PC-9 (cell line): ENCODE measurements around the gene TBX2. TPM values are rescaled to one million over a fixed set of nuclear protein-coding genes. Genes with fewer than 3 reads are reported as not detected.

Source experiments
- BruUV-seq: library from RNA; stranded (reverse); fragments of 400-500 nt; replicated peaks from 2 replicates; lab custom pipeline; 2021; lab: Mats Ljungman, UMichigan
- CTCF ChIA-PET: fragments of 300-600 bp; sonication (Branson Sonifier 250); formaldehyde crosslinking; loops from one replicate; lab custom pipeline; 2022; ENCODE audit warnings: antibody characterized with exemption; lab: Charles Lee
- POLR2A ChIA-PET: fragments of 300-600 bp; sonication (Branson Sonifier 250); formaldehyde crosslinking; loops from one replicate; lab custom pipeline; 2022; ENCODE audit warnings: antibody characterized with exemption; ENCODE audit not compliant: unreplicated experiment; lab: Charles Lee
- DNase-seq, 2 experiments: peaks; one replicate each; pipeline versions ENCODE4 v3.0.0 to v3.0.0-alpha.2; 2015 to 2022; ENCODE audit warnings: mixed read lengths in 1 of 2
- H2AFZ ChIP-seq: fragments of 200-600 bp; sonication (generic); 2 replicates; pipeline ENCODE4 v1.8.1; 2017; ENCODE audit warnings: antibody characterized with exemption
- H3F3A ChIP-seq: fragments of 200-600 bp; sonication (generic); 2 replicates; pipeline ENCODE4 v1.8.1; 2017; ENCODE audit warnings: antibody characterized with exemption, mild to moderate bottlenecking, low read depth; ENCODE audit not compliant: insufficient read depth
- H3K27ac ChIP-seq: fragments of 200-600 bp; sonication (generic); 2 replicates; pipeline ENCODE4 v1.6.1; 2016; ENCODE audit warnings: mixed run types
- H3K27me3 ChIP-seq: fragments of 200-600 bp; sonication (generic); 2 replicates; pipeline ENCODE4 v1.6.1; 2016; ENCODE audit warnings: low read depth, mixed run types; ENCODE audit not compliant: insufficient read depth
- H3K36me3 ChIP-seq: fragments of 200-600 bp; sonication (generic); 2 replicates; pipeline ENCODE4 v1.6.1; 2016; ENCODE audit warnings: low read depth, mixed run types
- H3K4me1 ChIP-seq: fragments of 200-600 bp; sonication (generic); replicated peaks from 2 replicates; pipeline ENCODE4 v1.6.1; 2016; ENCODE audit warnings: mixed run types; ENCODE audit not compliant: insufficient read depth
- H3K4me2 ChIP-seq: fragments of 200-600 bp; sonication (generic); 2 replicates; pipeline ENCODE4 v1.6.1; 2017; ENCODE audit warnings: mixed run types
- H3K4me3 ChIP-seq: fragments of 200-600 bp; sonication (generic); 2 replicates; pipeline ENCODE4 v1.6.1; 2016; ENCODE audit warnings: mixed run types
- H3K79me2 ChIP-seq: fragments of 200-600 bp; sonication (generic); 2 replicates; pipeline ENCODE4 v1.6.1; 2017; ENCODE audit warnings: low read depth, mixed run types
- H3K9me2 ChIP-seq: fragments of 200-600 bp; sonication (generic); 2 replicates; pipeline ENCODE4 v1.8.1; 2017; ENCODE audit warnings: mild to moderate bottlenecking; ENCODE audit not compliant: insufficient read depth
- H3K9me3 ChIP-seq: fragments of 200-600 bp; sonication (generic); 2 replicates; pipeline ENCODE4 v1.8.1; 2016; ENCODE audit warnings: low read depth; ENCODE audit not compliant: insufficient read depth
- H4K20me1 ChIP-seq: fragments of 200-600 bp; sonication (generic); 2 replicates; pipeline ENCODE4 v1.8.1; 2017; ENCODE audit not compliant: insufficient read depth
- EZH2 ChIP-seq: fragments of 200-600 bp; sonication (generic); IDR thresholded peaks from 2 replicates; pipeline ENCODE4 v1.8.0; 2017; ENCODE audit warnings: antibody characterized with exemption, low read depth
- intact Hi-C: fragments of 100-400 bp; cut with micrococcal nuclease; formaldehyde crosslinking; loops from one replicate; pipeline ENCODE4 v1.10.0; 2022; ENCODE audit not compliant: unreplicated experiment
- total RNA-seq: library from RNA; stranded (reverse); gene quantifications from 2 replicates; pipeline ENCODE4 v1.2.3, GENCODE V29; 2021
- TF ChIP-seq, protein P1 (sequence below): fragments of 200-600 bp; sonication (generic); conservative IDR thresholded peaks from 2 replicates; pipeline ENCODE4 v1.6.1; 2017; ENCODE audit warnings: mixed run types, antibody characterized with exemption, mild to moderate bottlenecking, moderate library complexity

The TBX2 gene
- total RNA-seq, 1 experiment from 2014 or later = 0.44 TPM

DNA sequence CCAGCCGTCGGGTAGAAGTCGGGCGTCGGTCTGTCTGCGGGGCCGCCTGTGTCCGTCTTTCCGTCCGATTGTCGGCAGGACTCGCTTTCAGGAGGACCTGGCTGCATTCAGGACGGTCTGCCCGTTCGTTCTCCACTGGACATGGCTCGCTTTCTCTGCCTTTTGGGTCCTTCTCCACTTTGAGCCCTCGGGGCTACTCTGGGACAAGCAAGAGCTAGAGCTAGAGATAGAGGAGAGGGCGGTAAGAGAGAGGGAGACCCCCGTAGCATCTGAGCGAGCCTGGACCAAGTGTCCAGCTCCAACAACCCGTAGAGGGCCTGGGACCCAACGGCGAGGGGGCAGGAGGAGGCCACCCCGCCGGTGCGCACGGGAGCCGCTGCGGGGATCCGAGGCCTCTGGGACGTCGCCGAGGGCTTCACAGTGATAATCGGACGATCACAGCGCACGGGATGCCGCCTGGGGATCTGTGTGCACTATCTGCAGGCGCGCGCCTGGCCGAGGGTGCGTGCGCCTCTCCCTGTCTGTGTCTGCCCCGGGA, 57.1 kb downstream of the TBX2 start:
- Histone ChIP-seq H3K36me3 (no peaks in the 10 kb centered on the region), H3F3A (no peaks in the 10 kb centered on the region), H2AFZ (no peak overlapping the region), H3K4me1 (no peaks in the 10 kb centered on the region), H3K27ac (no peak overlapping the region), H4K20me1 (no peaks in the 10 kb centered on the region), H3K27me3 (no peaks in the 10 kb centered on the region), H3K4me3 (no peak overlapping the region), H3K79me2 (no peaks in the 10 kb centered on the region), H3K9me2 (no peaks in the 10 kb centered on the region), H3K4me2 (no peak overlapping the region), H3K9me3 (no peaks in the 10 kb centered on the region)
- ChIA-PET CTCF (no interaction called here), POLR2A (no interaction called here)
- TF ChIP-seq, protein P1, sequence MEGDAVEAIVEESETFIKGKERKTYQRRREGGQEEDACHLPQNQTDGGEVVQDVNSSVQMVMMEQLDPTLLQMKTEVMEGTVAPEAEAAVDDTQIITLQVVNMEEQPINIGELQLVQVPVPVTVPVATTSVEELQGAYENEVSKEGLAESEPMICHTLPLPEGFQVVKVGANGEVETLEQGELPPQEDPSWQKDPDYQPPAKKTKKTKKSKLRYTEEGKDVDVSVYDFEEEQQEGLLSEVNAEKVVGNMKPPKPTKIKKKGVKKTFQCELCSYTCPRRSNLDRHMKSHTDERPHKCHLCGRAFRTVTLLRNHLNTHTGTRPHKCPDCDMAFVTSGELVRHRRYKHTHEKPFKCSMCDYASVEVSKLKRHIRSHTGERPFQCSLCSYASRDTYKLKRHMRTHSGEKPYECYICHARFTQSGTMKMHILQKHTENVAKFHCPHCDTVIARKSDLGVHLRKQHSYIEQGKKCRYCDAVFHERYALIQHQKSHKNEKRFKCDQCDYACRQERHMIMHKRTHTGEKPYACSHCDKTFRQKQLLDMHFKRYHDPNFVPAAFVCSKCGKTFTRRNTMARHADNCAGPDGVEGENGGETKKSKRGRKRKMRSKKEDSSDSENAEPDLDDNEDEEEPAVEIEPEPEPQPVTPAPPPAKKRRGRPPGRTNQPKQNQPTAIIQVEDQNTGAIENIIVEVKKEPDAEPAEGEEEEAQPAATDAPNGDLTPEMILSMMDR = no peak
- TF ChIP-seq EZH2 = no peak
- BruUV-seq = no TSS peak
- intact Hi-C loops = no loop called here
- no peak for DNase-seq

DNA sequence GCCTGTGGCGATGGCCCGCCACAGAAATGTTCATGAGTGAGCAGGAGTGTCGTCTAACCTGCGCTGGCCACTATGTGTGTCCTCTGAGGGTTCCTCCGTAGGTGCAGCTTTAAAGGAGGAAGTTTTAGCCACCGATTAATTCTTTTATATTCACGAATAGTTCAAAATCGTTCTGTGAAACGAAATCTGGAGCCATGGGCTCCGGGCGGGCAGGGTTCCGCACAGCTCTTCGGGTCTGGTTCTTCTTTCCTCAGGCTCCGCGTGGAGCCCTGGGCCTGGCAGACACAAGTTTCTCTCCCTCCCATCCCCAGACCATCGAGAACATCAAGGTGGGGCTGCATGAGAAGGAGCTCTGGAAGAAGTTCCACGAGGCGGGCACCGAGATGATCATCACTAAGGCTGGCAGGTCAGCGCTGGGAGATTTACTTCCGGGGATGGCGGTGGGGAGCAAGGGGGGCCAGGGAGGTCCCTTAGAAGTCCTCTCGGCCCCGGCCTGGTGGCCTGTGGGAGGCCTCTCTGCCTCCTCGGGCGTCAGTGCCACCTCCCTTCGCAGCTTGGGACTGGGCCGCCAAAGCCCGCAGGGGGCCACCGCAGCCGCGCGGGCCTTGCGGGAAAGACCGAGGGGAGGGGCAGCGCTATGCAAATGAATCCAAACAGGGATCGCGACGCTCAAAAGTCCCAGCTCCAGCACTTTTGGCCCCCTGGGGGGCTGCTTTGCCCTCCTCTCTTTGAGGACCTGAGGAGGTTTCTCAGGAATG, 57.8 kb downstream of the TBX2 start:
- Histone ChIP-seq H3K4me3 (no peak overlapping the region), H3K27ac (no peak overlapping the region), H3K4me2 (no peak overlapping the region), H3F3A (no peaks in the 10 kb centered on the region), H4K20me1 (no peaks in the 10 kb centered on the region), H3K9me3 (no peaks in the 10 kb centered on the region), H3K36me3 (no peaks in the 10 kb centered on the region), H2AFZ (no peak overlapping the region), H3K27me3 (no peaks in the 10 kb centered on the region), H3K4me1 (no peaks in the 10 kb centered on the region), H3K9me2 (no peaks in the 10 kb centered on the region), H3K79me2 (no peaks in the 10 kb centered on the region)
- intact Hi-C loops = no loop called here
- no peak for DNase-seq
- BruUV-seq = no TSS peak
- ChIA-PET POLR2A (no interaction called here), CTCF (no interaction called here)
- TF ChIP-seq, protein P1 = no peak
- no peak for TF ChIP-seq EZH2

DNA sequence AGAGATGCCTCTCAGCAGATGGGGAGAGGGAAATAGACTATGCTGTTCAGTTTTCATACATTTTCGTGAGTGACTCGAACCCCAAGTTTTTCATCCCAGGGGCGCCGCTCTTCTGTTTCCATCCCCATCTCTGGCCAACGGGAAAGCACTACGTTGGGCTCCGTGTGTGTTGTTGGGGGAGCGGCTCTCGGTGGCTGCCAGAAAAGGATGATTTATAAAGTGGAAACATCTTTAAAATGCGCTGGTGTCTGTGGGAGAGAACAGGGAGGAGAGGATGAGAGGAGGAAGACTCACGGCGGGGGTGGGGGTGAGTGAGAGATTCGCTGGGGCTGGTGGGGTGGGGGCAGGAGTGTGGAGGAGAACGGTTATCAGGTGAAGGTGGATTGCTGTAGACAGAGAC, 58.4 kb downstream of the TBX2 start:
- Histone ChIP-seq H3K4me3 (no peak overlapping the region), H2AFZ (no peak overlapping the region), H3F3A (no peaks in the 10 kb centered on the region), H3K79me2 (no peaks in the 10 kb centered on the region), H3K27me3 (no peaks in the 10 kb centered on the region), H3K36me3 (no peaks in the 10 kb centered on the region), H3K27ac (no peak overlapping the region), H3K4me1 (no peaks in the 10 kb centered on the region), H3K4me2 (no peak overlapping the region), H3K9me2 (no peaks in the 10 kb centered on the region), H3K9me3 (no peaks in the 10 kb centered on the region), H4K20me1 (no peaks in the 10 kb centered on the region)
- intact Hi-C loops = no loop called here
- ChIA-PET CTCF (no interaction called here), POLR2A (no interaction called here)
- TF ChIP-seq, protein P1 = no peak
- no peak for TF ChIP-seq EZH2
- BruUV-seq = no TSS peak
- DNase-seq = no peak
